GM19372 (cell line): Measurements from ENCODE around the gene SLC35D3.
"Not testable (repeated sequence)": the region's sequence is repeated elsewhere in the genome, so short reads cannot be mapped to it uniquely, and the experiment has no call there.

Experiments used
- ATAC-seq: cut with Tn5 transposase; IDR thresholded peaks from one replicate; pipeline ENCODE4 v1.9.1; 2021; ENCODE audit warnings: mild to moderate bottlenecking, low read depth, moderate library complexity; ENCODE audit not compliant: unreplicated experiment

The SLC35D3 gene, protein sequence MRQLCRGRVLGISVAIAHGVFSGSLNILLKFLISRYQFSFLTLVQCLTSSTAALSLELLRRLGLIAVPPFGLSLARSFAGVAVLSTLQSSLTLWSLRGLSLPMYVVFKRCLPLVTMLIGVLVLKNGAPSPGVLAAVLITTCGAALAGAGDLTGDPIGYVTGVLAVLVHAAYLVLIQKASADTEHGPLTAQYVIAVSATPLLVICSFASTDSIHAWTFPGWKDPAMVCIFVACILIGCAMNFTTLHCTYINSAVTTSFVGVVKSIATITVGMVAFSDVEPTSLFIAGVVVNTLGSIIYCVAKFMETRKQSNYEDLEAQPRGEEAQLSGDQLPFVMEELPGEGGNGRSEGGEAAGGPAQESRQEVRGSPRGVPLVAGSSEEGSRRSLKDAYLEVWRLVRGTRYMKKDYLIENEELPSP

DNA sequence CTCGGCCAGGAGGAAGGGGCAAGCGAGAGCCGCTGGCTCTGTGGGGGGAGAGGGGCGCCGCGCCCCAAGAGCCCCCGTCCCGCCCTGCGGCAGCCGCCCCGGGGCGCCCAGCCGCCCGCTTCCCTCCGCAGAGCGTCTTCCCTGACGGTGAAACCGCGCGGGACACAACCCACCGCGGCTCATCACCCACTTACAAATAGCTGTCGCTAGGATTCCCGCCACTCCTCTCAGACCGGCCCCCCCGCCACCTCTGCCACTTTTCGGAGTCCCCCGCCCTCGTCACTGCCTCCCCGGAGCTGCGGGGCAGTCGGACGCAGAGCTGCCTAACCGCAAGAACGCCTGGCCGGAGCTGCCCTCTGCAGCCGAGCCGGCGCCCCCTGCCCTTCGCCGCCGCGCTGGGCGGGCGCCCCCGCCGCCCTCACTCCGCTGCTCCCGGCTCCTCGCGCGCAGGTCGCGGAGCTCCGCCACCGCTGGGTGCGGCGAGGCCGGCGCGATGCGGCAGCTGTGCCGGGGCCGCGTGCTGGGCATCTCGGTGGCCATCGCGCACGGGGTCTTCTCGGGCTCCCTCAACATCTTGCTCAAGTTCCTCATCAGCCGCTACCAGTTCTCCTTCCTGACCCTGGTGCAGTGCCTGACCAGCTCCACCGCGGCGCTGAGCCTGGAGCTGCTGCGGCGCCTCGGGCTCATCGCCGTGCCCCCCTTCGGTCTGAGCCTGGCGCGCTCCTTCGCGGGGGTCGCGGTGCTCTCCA, at the start of gene SLC35D3:
SLC35D3 (plus strand) TSS at position 366 of the 749 bp plus-strand sequence; CDS start at position 494, 128 bp downstream.
- ATAC-seq: no peak

DNA sequence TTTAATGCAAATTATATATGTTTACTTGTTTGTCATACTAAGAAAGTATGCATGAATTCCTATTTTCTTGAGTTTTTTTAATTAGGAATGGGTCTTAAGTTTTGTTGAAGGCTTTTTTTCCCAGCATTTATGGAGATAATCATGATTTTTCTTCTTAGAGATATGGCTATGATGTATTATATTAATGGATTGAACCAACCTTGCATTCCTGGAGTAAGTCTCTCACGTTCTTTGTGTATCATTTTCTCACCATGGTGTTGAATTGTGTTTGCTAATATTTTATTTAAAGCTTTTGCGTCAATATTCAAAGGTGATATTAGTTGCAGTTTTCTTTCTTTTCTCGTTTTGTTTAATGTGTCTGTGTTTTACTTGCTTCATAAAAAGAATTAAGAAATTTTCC, 48.4 kb upstream of the SLC35D3 start:
- ATAC-seq: no peak

DNA sequence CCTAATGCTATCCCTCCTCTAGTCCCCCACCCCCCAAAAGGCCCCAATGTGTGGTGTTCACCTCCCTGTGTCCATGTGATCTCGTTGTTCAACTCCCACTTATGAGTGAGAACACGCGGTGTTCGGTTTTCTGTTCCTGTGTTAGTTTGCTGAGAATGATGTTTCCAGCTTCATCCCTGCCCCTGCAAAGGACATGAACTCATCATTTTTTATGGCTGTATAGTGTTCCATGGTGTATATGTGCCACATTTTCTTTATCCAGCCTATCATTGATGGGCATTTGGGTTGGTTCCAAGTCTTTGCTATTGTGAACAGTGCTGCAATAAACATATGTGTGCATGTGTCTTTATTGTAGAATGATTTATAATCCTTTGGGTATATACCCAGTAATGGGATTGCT, 45.6 kb upstream of the SLC35D3 start:
- not testable (repeated sequence) for ATAC-seq

DNA sequence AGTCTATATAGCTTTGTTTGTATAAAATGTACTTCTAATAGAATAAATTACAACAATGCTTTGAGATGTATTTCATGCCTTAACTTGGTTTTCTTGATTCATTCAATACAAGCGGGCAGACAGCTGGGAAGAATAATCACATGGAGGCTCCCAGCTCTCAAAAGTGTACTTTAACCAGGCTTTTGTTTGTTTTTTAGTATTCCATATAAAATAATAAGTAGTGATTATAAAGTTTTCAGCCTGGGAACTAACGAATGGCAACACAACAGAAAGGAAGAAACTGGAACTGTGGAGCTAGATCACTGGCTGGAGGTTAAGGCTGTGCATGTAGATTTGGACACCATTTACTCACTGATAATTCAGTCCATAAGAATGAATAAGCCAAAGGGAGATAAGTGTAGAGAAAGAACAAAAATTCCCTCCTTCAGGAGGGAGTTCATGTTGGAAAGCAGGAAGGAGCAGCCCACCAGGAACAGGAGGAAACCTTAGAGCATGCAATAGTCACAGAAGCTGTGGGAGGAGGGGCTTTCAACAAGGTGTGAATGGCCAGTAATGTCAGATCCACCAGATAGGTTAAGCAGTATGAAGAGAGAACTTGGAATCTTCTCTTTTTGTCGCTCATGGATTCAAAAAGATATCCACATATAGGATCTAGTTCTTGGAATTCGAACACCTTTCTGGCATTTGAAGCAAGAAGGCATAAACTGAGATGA, 41.2 kb upstream of the SLC35D3 start:
- no peak for ATAC-seq

DNA sequence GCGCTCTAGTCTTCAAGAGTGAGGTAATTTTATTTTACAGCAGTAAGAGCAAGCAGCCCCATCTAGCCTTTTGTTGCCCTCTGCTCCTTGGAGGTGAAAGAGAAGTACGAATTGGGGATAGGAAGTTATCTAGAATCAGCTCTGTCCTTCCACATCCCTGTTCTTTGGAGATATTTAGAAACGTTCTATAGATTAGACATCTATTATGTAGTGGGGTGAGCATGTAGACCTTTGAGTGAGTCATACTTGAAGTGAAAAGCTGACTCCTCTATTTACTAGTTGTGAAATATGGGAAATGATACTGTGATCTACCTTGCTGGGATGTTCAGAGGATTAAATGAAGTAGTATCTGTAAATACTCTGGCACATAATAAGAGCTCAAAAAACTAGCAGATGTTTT, 36.0 kb upstream of the SLC35D3 start:
- no peak for ATAC-seq

DNA sequence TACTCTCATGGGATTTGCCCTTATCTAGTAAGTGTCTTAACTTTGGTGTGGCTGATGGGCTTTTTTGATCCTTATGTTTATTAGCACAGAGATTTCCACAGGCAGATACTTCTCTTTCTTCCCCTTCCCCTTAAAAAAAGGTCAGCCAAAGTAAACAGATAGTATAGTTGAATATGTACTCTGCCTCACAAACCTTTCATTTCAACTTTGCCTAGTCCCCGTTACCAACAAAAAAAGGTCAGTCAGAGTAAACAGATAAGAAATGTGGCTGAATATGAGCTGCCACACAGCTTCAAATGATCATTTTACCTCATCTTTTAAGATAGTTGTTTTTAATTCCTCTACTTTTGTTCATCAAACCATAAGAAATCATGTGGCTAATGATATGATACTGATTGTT, 34.1 kb upstream of the SLC35D3 start:
- no peak for ATAC-seq

DNA sequence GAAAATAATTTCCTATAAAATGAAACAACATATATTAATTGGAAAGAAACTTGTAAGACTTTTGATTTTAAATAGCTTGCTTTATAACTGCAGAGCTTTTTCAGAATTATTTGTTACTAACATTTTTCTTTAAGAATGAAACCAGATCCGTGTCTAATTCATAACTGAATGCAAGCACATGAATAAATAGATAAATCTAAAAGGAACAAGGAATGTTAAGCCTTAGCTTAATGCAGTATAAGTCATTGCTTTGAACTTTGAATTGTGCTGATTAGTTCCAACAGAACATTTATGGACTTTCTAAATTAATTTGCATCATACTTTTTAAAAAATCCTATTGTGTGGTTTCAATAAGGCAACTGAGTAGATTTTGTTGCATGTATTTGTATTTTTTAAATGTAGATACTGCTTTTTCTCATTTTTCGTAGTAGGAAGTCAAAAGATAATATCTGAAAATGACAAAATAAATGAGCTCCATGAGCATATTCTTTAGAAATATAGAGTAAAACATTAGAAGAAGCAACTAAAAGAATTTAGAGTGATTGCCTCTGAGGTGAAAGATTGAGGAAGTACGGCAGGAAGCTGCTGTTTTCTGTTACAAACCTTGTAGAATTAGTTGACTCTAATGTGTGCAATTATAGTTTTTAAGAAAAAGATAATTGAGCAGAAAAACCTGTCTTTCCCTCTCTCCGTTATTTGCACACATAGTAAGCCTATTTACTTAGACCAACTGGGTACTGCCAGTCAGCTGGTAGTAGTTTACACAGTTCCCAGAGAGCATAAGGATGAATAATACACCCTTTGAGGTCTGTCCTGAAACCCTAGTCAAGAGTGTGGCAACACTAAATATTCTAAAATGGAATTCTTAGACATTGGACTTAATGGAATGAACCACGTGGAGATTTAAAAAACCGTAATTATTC, 32.6 kb upstream of the SLC35D3 start:
- no peak for ATAC-seq

DNA sequence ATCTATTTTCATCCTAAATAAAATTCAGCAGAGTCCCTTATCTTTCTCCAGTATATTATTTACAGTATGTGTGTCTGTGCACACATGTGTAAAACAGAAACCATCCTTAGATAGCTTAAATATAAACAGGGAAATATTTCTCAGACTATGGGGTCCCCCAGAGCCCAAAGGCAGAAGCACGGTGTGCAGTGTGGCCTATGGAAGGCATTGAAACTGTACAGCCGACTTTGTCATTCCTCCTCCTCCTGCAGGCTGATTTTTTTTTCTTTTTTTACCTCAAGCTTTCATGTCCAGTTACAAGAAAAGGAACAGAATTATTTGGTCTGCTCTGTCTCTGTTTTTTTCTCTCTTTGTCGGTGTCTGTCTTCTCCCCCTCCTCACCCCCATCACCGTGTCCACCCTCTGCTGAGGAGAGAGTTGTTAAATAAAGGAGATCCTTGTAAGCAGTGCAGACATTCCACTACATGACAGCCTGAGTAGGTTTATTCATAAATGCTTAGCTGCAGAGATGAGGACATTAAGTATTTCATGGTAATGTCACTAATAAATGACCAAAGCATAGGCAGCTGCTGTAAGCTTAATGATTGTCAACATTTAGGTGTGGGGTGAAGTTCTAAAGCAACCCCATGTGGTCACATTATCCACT, 31.8 kb upstream of the SLC35D3 start:
- ATAC-seq: no peak

DNA sequence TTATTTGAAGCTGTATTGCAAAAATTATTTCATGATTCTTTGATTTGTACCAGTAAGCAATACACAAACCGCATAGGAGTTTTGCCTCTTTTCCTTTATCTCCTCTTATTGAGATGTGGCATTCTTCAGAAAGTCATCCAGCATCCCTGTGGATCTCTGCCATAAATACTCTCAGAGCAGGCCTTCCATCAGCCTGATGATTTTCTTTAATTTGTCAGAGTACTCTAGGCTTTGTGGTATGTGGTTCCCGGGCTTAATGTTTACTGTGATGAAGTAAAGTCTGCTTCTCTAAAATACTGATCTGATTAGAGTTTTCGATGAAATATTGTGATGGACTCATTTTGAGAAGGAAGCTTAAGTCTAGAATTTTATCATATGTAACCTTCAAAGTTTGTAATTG, 31.1 kb upstream of the SLC35D3 start:
- ATAC-seq: no peak

DNA sequence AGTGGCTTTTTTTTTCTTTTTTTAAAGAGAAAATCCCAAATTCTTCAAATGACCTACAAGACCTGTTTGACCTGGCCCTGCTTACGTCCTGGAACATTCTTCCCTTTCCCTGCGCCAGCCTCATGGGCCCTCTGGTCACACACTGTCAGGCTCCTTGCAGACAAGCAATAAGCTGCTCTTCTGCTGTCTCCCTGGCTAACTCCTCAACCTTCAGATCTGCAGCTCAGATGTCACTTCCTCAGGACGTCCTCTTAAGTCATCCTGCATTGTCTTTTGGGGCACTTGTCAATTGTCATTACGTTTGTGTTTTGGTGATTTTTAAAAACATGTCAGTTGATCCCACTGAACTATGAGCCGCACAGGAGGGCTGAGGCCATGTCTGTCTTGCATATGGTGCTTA, 28.9 kb upstream of the SLC35D3 start:
- ATAC-seq: no peak

DNA sequence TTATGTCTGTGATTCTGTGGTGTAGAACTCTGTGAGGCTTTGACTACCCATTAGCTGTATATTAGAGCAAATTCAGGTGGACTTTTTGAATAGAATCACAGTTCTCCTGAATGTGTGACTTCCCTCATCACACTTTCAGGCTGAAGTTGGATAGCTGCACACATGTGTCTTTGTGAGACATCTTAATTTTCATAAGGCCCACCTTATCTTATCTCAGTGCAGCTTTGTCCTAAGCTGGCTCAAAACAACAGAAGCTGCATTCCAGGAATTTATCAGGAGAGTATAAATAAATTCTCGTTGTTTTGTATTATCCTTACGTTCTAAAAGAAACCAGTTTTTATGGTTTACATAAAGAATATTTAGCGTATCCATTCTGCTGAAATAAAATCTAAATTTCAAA, 26.2 kb upstream of the SLC35D3 start:
- no peak for ATAC-seq

DNA sequence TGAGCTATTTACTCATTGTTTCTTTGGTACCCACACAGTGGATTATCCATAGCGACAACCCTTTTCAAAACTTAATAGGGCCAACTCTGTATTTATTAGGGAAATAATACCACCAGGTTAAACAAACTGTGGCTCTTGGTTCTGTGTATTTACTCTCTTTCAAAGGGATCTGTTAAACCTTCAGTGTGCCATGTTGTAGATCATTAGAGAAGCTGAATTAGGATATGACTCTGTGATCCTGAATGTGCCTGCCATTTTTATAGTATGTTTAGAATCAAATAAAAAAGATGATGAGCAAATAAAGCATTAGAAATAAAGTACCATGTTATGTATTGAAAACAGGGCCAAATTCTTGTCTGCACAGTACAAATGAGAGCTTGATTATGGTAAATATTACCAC, 25.0 kb upstream of the SLC35D3 start:
- ATAC-seq: no peak

DNA sequence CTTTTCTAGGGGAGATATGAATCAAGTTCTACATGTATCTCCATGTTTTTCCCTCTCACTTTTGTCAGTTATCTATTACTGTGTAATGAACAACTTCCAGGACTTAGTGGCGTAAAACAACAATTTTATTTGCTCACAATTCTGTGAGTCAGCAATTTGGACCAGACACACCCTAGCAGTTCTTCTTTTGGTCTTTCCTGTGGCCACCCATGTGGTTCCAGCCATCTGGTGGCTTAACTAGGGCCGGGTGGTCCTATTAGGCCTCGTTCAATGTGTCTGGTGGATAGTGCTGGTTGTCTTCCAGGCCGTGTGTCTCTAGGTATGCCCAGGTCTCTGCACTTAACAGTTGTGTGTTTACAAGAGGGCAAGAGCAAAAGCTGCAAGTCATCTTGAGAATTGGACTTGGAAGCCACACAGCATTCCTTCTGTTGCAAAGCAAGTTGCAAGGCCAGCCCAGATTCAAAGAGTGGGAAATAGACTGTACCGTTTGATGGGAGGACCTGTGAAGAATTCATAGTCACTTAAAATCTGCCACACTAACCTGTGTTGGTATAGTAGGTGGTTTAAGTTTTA, 20.8 kb upstream of the SLC35D3 start:
- ATAC-seq: no peak

DNA sequence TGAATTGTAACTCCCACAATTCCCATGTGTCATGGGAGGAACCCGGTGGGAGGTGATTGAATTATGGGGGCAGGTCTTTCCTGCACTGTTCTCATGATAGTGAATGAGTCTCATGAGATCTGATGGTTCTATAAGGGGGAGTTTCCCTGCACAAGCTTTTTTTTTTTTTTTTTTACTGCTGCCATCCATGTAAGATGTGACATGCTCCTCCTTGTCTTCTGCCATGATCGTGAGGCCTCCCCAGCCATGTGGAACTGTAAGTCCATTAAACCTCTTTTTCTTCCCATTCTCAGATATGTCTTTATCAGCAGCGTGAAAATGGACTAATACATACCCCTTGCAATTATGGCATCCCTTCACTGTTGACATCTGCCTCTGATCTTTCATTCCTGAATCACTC, 17.6 kb upstream of the SLC35D3 start:
- not testable (repeated sequence) for ATAC-seq

DNA sequence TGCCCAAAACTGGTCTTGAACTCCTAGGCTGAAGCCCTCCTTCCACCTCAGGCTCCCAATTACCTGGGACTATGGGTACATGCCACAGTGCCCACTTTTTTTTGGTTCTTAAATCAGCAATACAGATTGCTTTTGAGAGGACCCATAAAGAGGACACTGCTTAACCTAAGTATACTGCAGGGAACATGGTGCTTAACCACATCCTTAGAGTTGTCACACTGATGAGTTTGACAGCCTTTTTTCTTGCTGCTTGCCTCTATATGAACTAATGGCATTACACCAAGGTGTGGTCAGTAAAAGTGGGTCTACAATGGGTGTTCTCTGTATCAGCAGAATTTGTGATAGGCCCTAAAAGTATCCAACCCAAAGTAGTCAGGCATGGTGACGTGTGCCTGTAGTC, 7.2 kb upstream of the SLC35D3 start:
- ATAC-seq: no peak

DNA sequence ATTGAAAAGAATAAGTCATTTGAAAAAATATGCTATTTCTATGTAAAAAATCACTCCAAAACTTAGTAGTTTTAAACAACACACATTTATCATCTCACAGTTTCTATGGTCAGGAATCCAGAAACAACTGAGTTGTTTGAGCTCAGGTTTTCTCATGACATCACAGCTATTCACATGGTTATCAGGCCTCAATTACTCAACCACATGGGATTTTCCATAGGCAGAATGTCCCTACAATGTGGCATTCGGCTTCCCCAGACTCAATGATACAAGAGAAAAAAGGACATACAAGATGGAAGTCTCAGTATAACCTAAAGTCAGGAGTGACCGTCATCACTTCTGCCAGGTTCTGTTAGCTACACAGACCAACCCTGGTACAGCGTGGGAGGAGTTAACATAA, 3.4 kb upstream of the SLC35D3 start:
- no peak for ATAC-seq

DNA sequence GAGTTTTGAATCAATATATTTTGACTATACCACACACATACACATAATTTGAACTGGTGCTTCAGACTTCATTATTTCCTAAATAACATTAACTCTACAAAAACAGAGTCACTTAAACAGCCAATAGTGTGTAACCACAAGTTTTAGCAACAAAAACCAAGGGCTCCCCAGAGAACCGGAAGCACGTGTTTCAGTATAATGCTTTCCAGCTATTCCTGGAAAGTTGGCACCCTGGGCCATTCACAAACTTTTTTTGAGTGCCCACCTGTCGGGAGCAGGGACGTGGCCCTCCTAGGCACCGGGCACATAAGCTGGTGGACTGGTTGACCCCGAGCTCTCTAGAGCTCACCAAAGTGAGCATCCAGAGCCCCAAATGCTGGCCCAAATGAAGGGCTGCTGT, 1.9 kb upstream of the SLC35D3 start:
- ATAC-seq: no peak

DNA sequence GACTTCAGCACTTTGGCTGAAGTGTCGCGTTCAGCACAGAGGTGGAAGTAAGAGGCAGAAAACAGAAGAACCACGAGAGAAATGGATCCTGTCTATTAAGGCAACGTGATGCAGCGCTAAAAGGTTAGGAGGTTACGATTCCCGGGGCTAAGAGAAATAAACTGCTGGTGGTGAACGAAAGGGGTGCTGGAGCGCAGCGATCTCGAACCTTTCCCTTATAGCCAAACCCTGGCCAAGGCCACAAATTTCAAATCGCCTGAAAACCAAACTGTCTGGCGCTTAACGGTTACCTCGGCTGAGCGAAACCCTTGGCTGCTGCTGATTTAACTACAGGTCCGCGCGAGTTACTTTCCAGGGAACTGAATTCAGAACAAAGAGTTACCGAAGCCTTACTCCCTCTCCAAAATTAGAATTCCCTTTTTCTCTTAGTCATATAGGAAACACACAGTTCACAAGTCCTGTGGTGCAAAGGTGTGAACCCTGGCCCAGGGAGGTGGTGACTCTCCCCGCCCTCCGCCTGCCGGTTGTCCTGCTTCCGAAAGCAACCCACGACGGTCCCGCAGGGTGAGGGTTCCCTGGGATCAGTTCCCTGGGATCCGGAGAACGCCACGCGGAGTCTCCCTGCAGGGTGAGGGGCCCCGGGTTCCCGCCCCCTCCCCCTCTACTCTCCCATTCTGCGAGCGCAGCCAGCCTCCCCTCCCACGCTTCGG, 1.3 kb upstream of the SLC35D3 start:
- ATAC-seq: no peak
